ENCODE results near the gene SHB.

SHB gene

DNA sequence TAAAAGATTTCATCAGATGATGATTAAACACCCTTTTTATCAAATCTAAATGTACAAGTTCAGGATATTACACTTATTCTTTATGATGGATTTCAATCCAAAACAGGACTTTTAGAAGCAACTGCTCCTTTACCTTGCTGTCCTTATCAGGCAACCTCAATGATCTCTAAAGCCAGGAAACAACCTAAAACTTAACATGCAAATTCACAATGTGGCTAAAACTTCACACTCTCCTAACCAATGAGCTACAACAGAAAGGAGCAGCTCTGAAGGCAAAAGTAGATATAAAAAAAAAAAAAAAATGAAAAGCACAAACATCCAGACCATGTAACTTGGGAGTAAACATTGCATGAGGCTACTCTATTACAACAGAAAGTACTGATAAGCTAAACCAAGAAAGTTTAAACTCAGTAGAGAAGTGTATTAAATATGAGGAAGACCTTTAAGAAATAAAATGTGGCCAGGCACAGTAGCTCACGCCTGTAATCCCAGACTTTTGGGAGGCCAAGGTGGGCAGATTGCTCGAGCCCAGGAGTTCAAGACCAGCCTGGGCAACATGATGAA is 188.0 kb downstream of the SHB start:
- no peak for DNase-seq

DNA sequence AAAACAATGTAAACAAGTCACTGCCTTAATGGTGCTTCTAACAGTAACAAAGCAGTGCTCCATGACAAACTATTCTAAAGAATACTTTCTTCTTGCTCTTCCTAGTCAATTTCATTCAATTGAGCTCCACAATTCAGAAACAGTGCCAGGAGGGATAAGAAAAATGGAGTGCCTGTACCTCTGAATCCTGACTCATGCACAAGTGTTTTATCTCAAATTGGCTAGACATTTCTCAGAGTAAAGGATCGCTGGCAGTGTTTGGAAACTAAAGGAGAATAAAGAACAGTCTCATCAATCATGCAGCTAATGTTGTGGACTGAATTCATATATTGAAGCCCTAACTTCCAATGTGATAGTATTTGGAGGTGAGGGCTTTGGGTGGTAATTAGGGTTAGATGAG is 192.7 kb downstream of the SHB start:
- DNase-seq = no peak

DNA sequence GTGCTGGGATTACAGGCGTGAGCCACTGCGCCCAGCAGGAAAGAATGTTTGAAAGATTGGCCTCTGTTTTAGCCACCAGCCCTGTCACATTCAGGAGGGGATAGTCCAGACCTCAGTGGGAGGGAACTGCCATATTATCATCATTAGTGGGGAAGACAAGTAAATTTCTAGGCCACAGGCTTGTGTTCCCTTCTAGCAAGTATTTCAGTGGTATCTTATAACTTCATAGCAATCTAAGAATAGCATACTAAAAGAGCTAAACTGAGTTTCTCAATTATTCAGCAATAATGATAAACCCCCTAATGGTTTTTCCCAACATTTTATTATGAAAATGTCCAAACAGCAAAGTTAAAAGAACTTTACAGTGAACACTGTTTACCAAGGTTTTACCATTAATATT is 195.1 kb downstream of the SHB start:
- DNase-seq = no peak

DNA sequence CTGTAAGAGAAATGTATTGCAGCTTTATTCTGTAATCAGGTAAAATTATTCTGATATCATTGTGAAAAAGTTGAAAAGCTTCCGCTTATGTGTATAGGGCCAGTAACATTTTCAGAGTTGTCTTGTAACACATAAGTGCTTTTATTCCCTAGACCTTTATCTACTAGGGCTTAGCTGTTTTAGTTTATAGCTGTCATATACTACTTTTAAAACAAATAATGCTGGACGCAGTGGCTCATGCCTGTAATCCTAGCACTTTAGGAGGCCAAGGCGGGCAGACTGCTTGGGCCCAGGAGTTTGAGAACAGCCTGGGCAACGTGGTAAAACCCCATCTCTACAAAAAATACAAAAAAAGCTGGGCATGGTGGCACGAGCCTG is 198.2 kb downstream of the SHB start:
- no peak for DNase-seq

DNA sequence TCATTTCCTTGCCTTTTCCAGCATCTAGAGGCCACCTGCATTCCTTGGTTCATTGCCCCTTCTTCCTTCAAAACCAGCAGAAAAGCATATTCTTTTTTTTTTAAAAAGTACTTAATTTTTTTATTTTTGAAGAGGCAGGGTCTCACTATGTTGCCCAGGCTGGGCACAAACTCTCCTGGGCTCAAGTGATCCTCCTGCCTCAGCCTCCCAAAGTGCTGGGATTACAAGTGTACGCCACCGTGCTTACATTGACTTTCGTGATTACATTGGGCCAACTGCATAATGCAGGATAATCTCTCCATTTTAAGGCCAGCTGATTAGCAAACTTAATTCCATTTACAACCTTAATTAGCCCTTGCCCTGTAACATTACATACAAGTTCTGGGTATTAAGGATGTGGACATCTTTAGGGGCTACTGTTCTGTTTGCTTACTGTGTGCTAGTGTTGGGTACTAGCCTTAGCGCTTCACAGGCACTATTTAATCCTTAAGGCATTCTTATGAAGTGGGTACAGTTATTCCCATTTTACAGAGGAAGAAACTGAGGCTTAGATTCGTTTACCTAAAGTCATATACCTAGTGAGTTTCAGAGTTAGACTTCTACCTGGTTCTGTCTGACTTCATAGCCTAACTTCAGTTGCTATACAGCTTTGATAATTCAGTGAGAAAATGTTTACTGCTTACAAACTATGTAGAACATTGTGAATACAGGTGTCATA is 198.8 kb downstream of the SHB start:
- DNase-seq = no peak
